ENCODE data around the gene ZNF423.

ZNF423 gene

DNA sequence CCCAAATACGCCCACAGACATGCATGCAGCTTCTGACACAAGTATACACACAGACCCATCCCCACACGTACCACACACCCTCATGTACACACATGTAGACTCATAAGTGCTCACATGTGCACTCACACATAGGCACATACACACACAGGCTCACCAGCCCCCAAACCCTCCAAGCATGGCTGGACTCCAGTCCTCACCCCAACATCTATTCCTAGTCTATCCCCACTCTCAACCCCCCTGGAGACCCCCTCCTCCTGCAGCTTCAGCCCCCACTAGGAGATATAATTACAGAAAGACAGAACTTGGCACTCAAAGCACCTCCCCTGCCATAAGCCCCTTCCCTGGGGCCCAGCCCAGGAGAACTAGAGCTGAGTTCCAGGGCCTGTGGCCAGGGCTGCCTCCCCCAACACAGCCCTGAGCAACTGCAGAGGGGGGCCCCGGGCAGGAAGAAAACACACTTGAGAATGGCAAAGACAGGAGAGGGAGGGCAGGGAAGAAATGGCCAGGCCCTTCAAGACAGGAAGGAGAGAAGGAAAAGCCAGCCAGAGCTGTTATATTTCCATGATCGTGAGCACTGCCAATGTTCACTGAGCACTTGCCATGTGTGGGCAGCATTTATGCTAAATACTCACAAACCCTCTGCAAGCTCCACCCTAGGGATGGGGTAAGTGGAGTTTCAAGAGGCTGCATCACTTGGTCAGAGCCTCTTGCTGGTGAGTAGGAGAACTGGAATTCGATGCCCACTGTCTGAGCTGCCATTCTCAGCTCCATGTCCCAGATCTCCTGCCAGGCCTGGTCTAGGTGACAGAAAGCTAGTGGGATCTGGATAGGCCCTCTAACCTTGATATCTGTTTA, 224.5 kb downstream of the ZNF423 start:
- Histone ChIP-seq H3K4me1 (ENCODE audit: insufficient read depth, low read length, severe bottlenecking) (no peaks in the 10 kb centered on the region), H3F3A (ENCODE audit: insufficient read depth, low read length) (no peaks in the 10 kb centered on the region), H3K9me3 (ENCODE audit: low read length) (no peaks in the 10 kb centered on the region), H3K79me2 (ENCODE audit: insufficient read depth, low read length) (no peaks in the 10 kb centered on the region), H3K27me3 (ENCODE audit: insufficient read depth, low read length) (no peaks in the 10 kb centered on the region), H3K9me2 (ENCODE audit: low read depth, low read length) (no peaks in the 10 kb centered on the region), H2AFZ (ENCODE audit: low read length) (no peak overlapping the region), H4K20me1 (ENCODE audit: insufficient read depth, low read length) (no peaks in the 10 kb centered on the region), H3K4me2 (ENCODE audit: low read length) (no peak overlapping the region), H3K27ac (ENCODE audit: low read depth, low read length, poor library complexity, severe bottlenecking) (no peak overlapping the region), H3K4me3 (ENCODE audit: low read depth, low read length, poor library complexity, severe bottlenecking) (no peak overlapping the region), H3K36me3 (ENCODE audit: insufficient read depth, low read length) (no peaks in the 10 kb centered on the region), H3K9ac (ENCODE audit: low read length) (no peak overlapping the region)
- TF ChIP-seq CTCF (IDR thresholded peaks at IDR 0.05; ENCODE audit: low read length) (no peak), EZH2 (IDR thresholded peaks at IDR 0.05; ENCODE audit: borderline replicate concordance, low read length) (no peak)

- Histone ChIP-seq H3K4me3 (ENCODE audit: low read depth, low read length, poor library complexity, severe bottlenecking) (no peak overlapping the region), H3F3A (ENCODE audit: insufficient read depth, low read length) (no peaks in the 10 kb centered on the region), H3K9me3 (ENCODE audit: low read length) (no peaks in the 10 kb centered on the region), H3K36me3 (ENCODE audit: insufficient read depth, low read length) (no peaks in the 10 kb centered on the region), H3K4me2 (ENCODE audit: low read length) (no peak overlapping the region), H2AFZ (ENCODE audit: low read length) (no peak overlapping the region), H3K9ac (ENCODE audit: low read length) (no peak overlapping the region), H4K20me1 (ENCODE audit: insufficient read depth, low read length) (no peaks in the 10 kb centered on the region), H3K4me1 (ENCODE audit: insufficient read depth, low read length, severe bottlenecking) (no peaks in the 10 kb centered on the region), H3K9me2 (ENCODE audit: low read depth, low read length) (no peaks in the 10 kb centered on the region), H3K79me2 (ENCODE audit: insufficient read depth, low read length) (no peaks in the 10 kb centered on the region), H3K27me3 (ENCODE audit: insufficient read depth, low read length) (no peaks in the 10 kb centered on the region), H3K27ac (ENCODE audit: low read depth, low read length, poor library complexity, severe bottlenecking) (no peak overlapping the region)
- no peak for TF ChIP-seq EZH2 (IDR thresholded peaks at IDR 0.05; ENCODE audit: borderline replicate concordance, low read length)
Measured at GRCh38 chr16:49630783-49631182, 225.1 kb downstream of the ZNF423 start.

DNA sequence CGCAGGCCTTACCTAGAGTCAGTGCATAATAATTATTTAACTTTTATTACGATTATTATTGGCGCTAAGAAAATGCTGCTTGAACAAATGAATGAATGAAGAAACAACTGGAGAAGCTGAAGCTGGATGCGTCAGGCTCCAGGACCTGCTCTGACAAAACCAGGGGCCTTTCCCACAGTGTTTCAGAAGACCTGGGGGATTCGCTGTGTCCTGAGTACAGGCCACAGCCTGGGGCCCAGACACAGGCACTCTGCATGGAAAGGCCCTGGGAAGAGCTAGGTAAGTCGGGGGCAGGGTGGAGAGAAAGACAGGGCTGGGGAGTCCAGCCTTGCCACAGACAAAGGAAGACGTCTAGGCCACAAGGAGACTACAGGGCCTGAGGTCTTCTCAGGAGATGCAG, 226.1 kb downstream of the ZNF423 start:
- Histone ChIP-seq H3K27ac (ENCODE audit: low read depth, low read length, poor library complexity, severe bottlenecking) (no peak overlapping the region), H3K9me3 (ENCODE audit: low read length) (no peaks in the 10 kb centered on the region), H4K20me1 (ENCODE audit: insufficient read depth, low read length) (no peaks in the 10 kb centered on the region), H3K9me2 (ENCODE audit: low read depth, low read length) (no peaks in the 10 kb centered on the region), H3K36me3 (ENCODE audit: insufficient read depth, low read length) (no peaks in the 10 kb centered on the region), H3K4me1 (ENCODE audit: insufficient read depth, low read length, severe bottlenecking) (no peaks in the 10 kb centered on the region), H3K27me3 (ENCODE audit: insufficient read depth, low read length) (no peaks in the 10 kb centered on the region), H3K4me2 (ENCODE audit: low read length) (no peak overlapping the region), H3F3A (ENCODE audit: insufficient read depth, low read length) (no peaks in the 10 kb centered on the region), H3K4me3 (ENCODE audit: low read depth, low read length, poor library complexity, severe bottlenecking) (no peak overlapping the region), H3K9ac (ENCODE audit: low read length) (no peak overlapping the region), H2AFZ (ENCODE audit: low read length) (no peak overlapping the region), H3K79me2 (ENCODE audit: insufficient read depth, low read length) (no peaks in the 10 kb centered on the region)
- TF ChIP-seq CTCF (IDR thresholded peaks at IDR 0.05; ENCODE audit: low read length) (no peak), EZH2 (IDR thresholded peaks at IDR 0.05; ENCODE audit: borderline replicate concordance, low read length) (no peak)

GRCh38 chr16:49628148-49628547, 227.8 kb downstream of the ZNF423 start:
- Histone ChIP-seq H3K36me3 (ENCODE audit: insufficient read depth, low read length) (no peaks in the 10 kb centered on the region), H4K20me1 (ENCODE audit: insufficient read depth, low read length) (no peaks in the 10 kb centered on the region)

More at GRCh38 chr16:49628148-49628547, 227.8 kb downstream of the ZNF423 start:
- no peak for TF ChIP-seq CTCF (IDR thresholded peaks at IDR 0.05; ENCODE audit: low read length)
- TF ChIP-seq EZH2 (IDR thresholded peaks at IDR 0.05; ENCODE audit: borderline replicate concordance, low read length): no peak
- no peaks in the 10 kb centered on the region for H3K4me1 ChIP-seq (ENCODE audit: insufficient read depth, low read length, severe bottlenecking)
- no peaks in the 10 kb centered on the region for H3K9me2 ChIP-seq (ENCODE audit: low read depth, low read length)
- H3K9me3 ChIP-seq (ENCODE audit: low read length): no peaks in the 10 kb centered on the region
- H3K4me3 ChIP-seq (ENCODE audit: low read depth, low read length, poor library complexity, severe bottlenecking): no peak overlapping the region
- H3K79me2 ChIP-seq (ENCODE audit: insufficient read depth, low read length): no peaks in the 10 kb centered on the region
- no peak overlapping the region for H2AFZ ChIP-seq (ENCODE audit: low read length)
- H3K4me2 ChIP-seq (ENCODE audit: low read length): no peak overlapping the region
- H3F3A ChIP-seq (ENCODE audit: insufficient read depth, low read length): no peaks in the 10 kb centered on the region
- no peak overlapping the region for H3K9ac ChIP-seq (ENCODE audit: low read length)
- H3K27ac ChIP-seq (ENCODE audit: low read depth, low read length, poor library complexity, severe bottlenecking): no peak overlapping the region
- no peaks in the 10 kb centered on the region for H3K27me3 ChIP-seq (ENCODE audit: insufficient read depth, low read length)
